IgD-negative memory B cell (primary cell): ENCODE measurements around the gene KIF17. TPM values are rescaled to one million over a fixed set of nuclear protein-coding genes. Genes with fewer than 3 reads are reported as not detected.
"Not testable (repeated sequence)": the region's sequence is repeated elsewhere in the genome, so short reads cannot be mapped to it uniquely, and the experiment has no call there.

ENCODE experiments used
- H3K27ac Mint-ChIP-seq, 3 donors: one replicate each; pipeline ENCODE4 v1.8.0; 2020 to 2022; ENCODE audit warnings: mild to moderate bottlenecking in 3 of 3, mixed read lengths in 3 of 3, moderate library complexity in 1 of 3
- H3K27me3 Mint-ChIP-seq: one replicate; pipeline ENCODE4 v1.8.0; 2021; ENCODE audit warnings: mixed read lengths
- H3K36me3 Mint-ChIP-seq: one replicate; pipeline ENCODE4 v1.8.0; 2020; ENCODE audit warnings: mild to moderate bottlenecking, mixed read lengths
- H3K4me1 Mint-ChIP-seq, 3 donors: one replicate each; pipeline ENCODE4 v1.8.0; 2020 to 2022; ENCODE audit warnings: mixed read lengths in 3 of 3, mild to moderate bottlenecking in 1 of 3
- H3K4me3 Mint-ChIP-seq, 4 donors: one replicate each; pipeline ENCODE4 v1.8.0; 2020 to 2022; ENCODE audit warnings: mild to moderate bottlenecking in 4 of 4, mixed read lengths in 4 of 4, moderate library complexity in 3 of 4
- H3K9me3 Mint-ChIP-seq, 3 donors: one replicate each; pipeline ENCODE4 v1.8.0; 2020 to 2021; ENCODE audit warnings: mixed read lengths in 3 of 3, mild to moderate bottlenecking in 1 of 3
- polyA plus RNA-seq: library from polyadenylated mRNA; unstranded; fragments of 300-500 nt; fragmentation: Illumina TruSeq; gene quantifications from one replicate; pipeline ENCODE4 v1.2.3, GENCODE V29; 2021

The KIF17 gene
- polyA plus RNA-seq, 1 donor from 2014 or later, result not detected

- Mint-ChIP-seq H3K27ac (no peak overlapping the region), H3K4me3 (no peak overlapping the region), H3K36me3 (peaks cover 2% of the 10 kb centered on the region), H3K4me1 (peaks cover 0 to 3% (median 1%) of the 10 kb centered on the region in 3 donors), H3K27me3 (peaks cover 4% of the 10 kb centered on the region), H3K9me3 (no peaks in the 10 kb centered on the region)
Observed at GRCh38 chr1:20723537-20724363, 5.9 kb upstream of the KIF17 start.

GRCh38 chr1:20723159-20723536 is 5.3 kb upstream of the KIF17 start:
- Mint-ChIP-seq H3K27ac (no peak overlapping the region), H3K27me3 (peaks cover 10% of the 10 kb centered on the region), H3K4me3 (no peak overlapping the region), H3K9me3 (no peaks in the 10 kb centered on the region), H3K36me3 (peaks cover 2% of the 10 kb centered on the region), H3K4me1 (peaks cover 2 to 5% (median 2%) of the 10 kb centered on the region in 3 donors)

- no peak overlapping the region for H3K4me3 Mint-ChIP-seq
- H3K36me3 Mint-ChIP-seq, result peaks cover 2% of the 10 kb centered on the region
- peaks cover 2 to 5% (median 4%) of the 10 kb centered on the region in 3 donors for H3K4me1 Mint-ChIP-seq
- H3K27me3 Mint-ChIP-seq, result peaks cover 16% of the 10 kb centered on the region
- peak overlapping the region in 2 of 3 donors; percentile 3 to 32 for H3K27ac Mint-ChIP-seq
- no peaks in the 10 kb centered on the region for H3K9me3 Mint-ChIP-seq
Observed at GRCh38 chr1:20721117-20722061, 3.6 kb upstream of the KIF17 start.

GRCh38 chr1:20720631-20721091 is 2.9 kb upstream of the KIF17 start:
- Mint-ChIP-seq H3K36me3 (peaks cover 2% of the 10 kb centered on the region), H3K4me1 (peaks cover 2 to 5% (median 4%) of the 10 kb centered on the region in 3 donors), H3K27ac (peak overlapping the region in 1 of 3 donors; percentile 32), H3K9me3 (no peaks in the 10 kb centered on the region), H3K4me3 (no peak overlapping the region), H3K27me3 (peaks cover 23% of the 10 kb centered on the region)

- peak overlapping the region in 2 of 3 donors; percentile 13 to 88 for H3K27ac Mint-ChIP-seq
- peak overlapping the region in 1 of 4 donors; percentile 73 for H3K4me3 Mint-ChIP-seq
- no peaks in the 10 kb centered on the region for H3K9me3 Mint-ChIP-seq
Observed at GRCh38 chr1:20719871-20720620, 2.2 kb upstream of the KIF17 start.

GRCh38 chr1:20719261-20719660 is 1.5 kb upstream of the KIF17 start:
- Mint-ChIP-seq H3K27me3 (peaks cover 26% of the 10 kb centered on the region), H3K27ac (peak overlapping the region in 2 of 3 donors; percentile 83 to 88), H3K4me1 (peaks cover 2 to 5% (median 4%) of the 10 kb centered on the region in 3 donors), H3K9me3 (no peaks in the 10 kb centered on the region), H3K4me3 (peak overlapping the region in 1 of 4 donors; percentile 73), H3K36me3 (peaks cover 2% of the 10 kb centered on the region)

More at GRCh38 chr1:20719871-20720620, 2.2 kb upstream of the KIF17 start:
- Mint-ChIP-seq H3K4me1 (peaks cover 2 to 5% (median 4%) of the 10 kb centered on the region in 3 donors), H3K27me3 (peaks cover 24% of the 10 kb centered on the region), H3K36me3 (peaks cover 2% of the 10 kb centered on the region)

GRCh38 chr1:20718343-20718882 is 606 bp upstream of the KIF17 start:
- not testable (repeated sequence) for H3K4me1 Mint-ChIP-seq, H3K9me3 Mint-ChIP-seq, H3K36me3 Mint-ChIP-seq
- Mint-ChIP-seq H3K27me3 (peaks cover 28% of the 10 kb centered on the region), H3K4me3 (peak overlapping the region; percentile 59 to 91 (median 78)), H3K27ac (peak overlapping the region; percentile 83 to 92 (median 88))

GRCh38 chr1:20716232-20716631 is 1.6 kb downstream of the KIF17 start:
- H3K27ac Mint-ChIP-seq, result peak overlapping the region; percentile 44 to 97 (median 86)
- H3K27me3 Mint-ChIP-seq, result peaks cover 28% of the 10 kb centered on the region
- peaks cover 2 to 5% (median 4%) of the 10 kb centered on the region in 3 donors for H3K4me1 Mint-ChIP-seq
- peak overlapping the region; percentile 62 to 72 (median 68) for H3K4me3 Mint-ChIP-seq
- no peaks in the 10 kb centered on the region for H3K9me3 Mint-ChIP-seq
- no peaks in the 10 kb centered on the region for H3K36me3 Mint-ChIP-seq

- Mint-ChIP-seq H3K9me3 (no peaks in the 10 kb centered on the region), H3K4me3 (no peak overlapping the region), H3K27ac (peak overlapping the region in 1 of 3 donors; percentile 70), H3K4me1 (peaks cover 2 to 5% (median 4%) of the 10 kb centered on the region in 3 donors), H3K36me3 (no peaks in the 10 kb centered on the region), H3K27me3 (peaks cover 28% of the 10 kb centered on the region)
Observed at GRCh38 chr1:20715406-20715805, 2.4 kb downstream of the KIF17 start.

GRCh38 chr1:20713440-20713839 is 4.4 kb downstream of the KIF17 start:
- Mint-ChIP-seq H3K27ac (no peak overlapping the region), H3K4me3 (no peak overlapping the region), H3K9me3 (no peaks in the 10 kb centered on the region), H3K27me3 (peaks cover 26% of the 10 kb centered on the region), H3K36me3 (no peaks in the 10 kb centered on the region), H3K4me1 (peaks cover 0 to 2% (median 2%) of the 10 kb centered on the region in 3 donors)

- Mint-ChIP-seq H3K27ac (no peak overlapping the region), H3K27me3 (peaks cover 21% of the 10 kb centered on the region), H3K4me1 (peaks cover 0 to 2% (median 0%) of the 10 kb centered on the region in 3 donors), H3K4me3 (no peak overlapping the region), H3K36me3 (no peaks in the 10 kb centered on the region), H3K9me3 (peaks cover 0 to under 1% (median 0%) of the 10 kb centered on the region in 3 donors)
Observed at GRCh38 chr1:20712215-20712577, 5.6 kb downstream of the KIF17 start.

GRCh38 chr1:20711285-20712214 is 6.3 kb downstream of the KIF17 start:
- H3K9me3 Mint-ChIP-seq, result peaks cover 0 to 2% (median 0%) of the 10 kb centered on the region in 3 donors

More at GRCh38 chr1:20711285-20712214, 6.3 kb downstream of the KIF17 start:
- H3K27ac Mint-ChIP-seq, result peak overlapping the region in 1 of 3 donors; percentile 35
- no peaks in the 10 kb centered on the region for H3K36me3 Mint-ChIP-seq
- H3K4me1 Mint-ChIP-seq, result no peaks in the 10 kb centered on the region
- H3K4me3 Mint-ChIP-seq, result no peak overlapping the region
- peaks cover 18% of the 10 kb centered on the region for H3K27me3 Mint-ChIP-seq
